HG02943 (cell line): ENCODE measurements around the gene OR6N1.

ENCODE experiments used
- ATAC-seq: cut with Tn5 transposase; IDR thresholded peaks from one replicate; pipeline ENCODE4 v1.9.1; 2021; ENCODE audit warnings: mild to moderate bottlenecking, low read depth, moderate library complexity; ENCODE audit not compliant: unreplicated experiment

The OR6N1 gene

GRCh38 chr1:158771950-158772866 lies at the start of gene OR6N1:
Gene OR6N1 (minus strand): TSS chr1:158772195. CDS start chr1:158766682, 5,513 bp downstream.
- ATAC-seq = no peak

DNA sequence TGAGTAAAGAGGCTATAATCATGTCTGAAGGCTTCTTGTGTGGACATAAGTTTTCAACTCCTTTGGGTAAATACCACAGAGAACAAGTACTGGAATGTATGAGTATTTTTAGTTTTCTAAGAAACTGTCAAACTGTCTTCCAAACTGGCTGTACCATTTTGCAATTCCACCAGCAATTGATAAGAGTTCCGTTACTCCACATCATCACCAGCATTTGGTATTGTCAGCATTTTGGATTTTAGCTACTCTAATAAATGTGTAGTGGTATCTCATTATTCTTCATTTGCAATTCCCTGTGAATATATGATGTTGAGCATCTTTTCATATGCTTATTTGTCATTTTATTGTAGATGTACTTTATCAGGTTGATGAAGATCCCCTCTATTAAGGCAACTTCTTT lies 49.7 kb upstream of the OR6N1 start:
- ATAC-seq = no peak

DNA sequence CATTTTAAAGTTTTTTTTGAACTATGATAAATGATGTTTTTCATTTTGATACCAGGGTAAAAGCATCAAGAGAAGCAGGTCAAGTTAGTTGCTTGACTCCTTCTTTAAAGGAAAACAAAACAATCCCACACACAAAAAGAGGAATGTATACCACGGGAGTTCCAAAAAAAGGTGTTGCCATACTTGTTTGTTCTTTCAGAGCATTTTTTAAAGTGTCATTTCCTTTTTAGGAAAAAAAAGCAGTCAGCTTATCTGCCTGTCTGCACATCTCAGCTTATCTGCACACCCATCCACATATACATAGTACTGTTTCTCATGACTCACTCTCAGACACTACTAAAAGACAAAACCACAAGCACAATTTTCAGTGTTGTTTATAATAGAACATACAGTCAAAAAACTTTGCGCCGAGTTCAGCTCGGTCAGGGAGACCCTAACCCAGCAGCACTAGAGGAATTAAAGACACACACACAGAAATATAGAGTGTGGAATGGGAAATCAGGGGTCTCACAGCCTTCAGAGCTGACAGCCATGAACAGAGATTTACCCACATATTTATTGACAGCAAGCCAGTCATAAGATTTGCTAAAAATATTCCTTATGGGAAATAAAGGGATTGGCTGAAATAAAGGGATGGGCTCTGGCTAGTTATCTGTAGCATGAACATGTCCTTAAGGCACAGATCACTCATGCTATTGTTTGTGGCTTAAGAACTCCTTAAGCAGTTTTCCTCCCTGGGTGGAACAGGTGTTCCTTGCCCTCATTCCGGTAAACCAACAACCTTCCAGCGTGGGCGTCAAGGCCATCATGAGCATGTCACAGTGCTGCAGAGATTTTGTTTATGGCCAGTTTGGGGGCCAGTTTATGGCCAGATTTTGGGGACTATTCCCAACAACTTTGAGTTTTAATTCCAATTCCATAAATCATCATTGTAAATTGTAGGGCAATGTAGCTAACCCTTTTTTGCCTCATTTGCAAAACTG lies 47.8 kb upstream of the OR6N1 start:
- no peak for ATAC-seq

GRCh38 chr1:158818975-158819431 lies 47.0 kb upstream of the OR6N1 start:
- ATAC-seq = no peak

- ATAC-seq = no peak
Measured at GRCh38 chr1:158818560-158818959, 46.6 kb upstream of the OR6N1 start.

DNA sequence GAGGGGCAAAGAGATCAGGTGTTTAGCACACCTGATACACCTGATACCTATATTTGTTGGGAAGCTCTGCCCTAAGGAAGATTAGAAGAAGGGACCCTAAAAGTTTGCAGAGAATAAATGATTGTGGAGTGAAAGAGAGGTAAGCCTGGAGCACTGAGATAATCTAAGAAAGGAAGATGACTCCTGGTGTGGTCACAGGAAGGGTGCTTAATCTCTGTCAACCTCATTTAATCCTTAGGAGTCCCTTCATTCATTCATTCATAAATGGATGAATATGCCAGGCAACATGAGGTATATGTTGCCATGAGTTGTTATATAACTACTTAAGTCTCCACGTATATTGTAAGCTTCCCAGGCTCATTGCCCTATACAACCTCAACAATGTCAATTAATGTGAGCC lies 43.0 kb upstream of the OR6N1 start:
- ATAC-seq = no peak

- no peak for ATAC-seq
Measured at GRCh38 chr1:158813164-158813563, 41.2 kb upstream of the OR6N1 start.

GRCh38 chr1:158812336-158812735 lies 40.3 kb upstream of the OR6N1 start:
- ATAC-seq = no peak

DNA sequence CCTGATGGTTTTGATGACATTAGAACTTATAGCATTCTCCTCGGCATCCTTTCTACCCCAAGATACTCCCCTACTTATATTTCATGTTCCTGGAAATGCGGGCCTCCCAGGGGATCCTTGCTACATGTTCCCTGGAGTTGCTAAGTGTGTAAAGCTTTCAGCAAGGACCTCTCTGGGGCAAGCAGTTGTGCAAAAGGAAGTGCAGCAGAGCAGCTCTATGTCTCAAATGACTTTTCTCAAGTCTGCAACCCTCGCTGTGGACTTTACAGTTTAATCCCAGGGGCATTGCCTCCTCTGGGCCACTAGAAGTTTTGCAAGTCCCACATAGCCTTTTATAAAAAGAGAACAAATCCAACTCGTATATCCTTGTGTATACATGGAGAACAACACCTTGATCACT lies 38.3 kb upstream of the OR6N1 start:
- ATAC-seq = no peak

DNA sequence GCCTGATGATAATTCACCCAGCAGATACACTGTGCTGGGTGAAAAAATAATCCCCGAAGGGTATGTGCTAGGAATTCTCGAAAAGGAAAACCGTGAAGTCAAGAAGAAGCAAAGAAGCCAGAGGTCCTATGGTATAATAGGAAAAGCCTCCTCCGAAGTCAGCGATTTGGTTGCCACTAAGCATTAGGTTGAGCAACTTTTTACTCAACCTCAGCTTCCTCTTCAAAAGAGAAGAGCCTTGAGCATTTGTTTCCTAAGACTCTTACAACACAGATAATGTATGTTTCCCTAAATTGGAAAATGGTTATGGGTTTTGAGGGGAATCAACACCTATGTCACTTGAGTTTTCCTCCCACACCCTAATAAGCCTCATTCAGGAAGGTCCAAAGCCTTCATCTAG lies 37.9 kb upstream of the OR6N1 start:
- no peak for ATAC-seq

- ATAC-seq = no peak
Measured at GRCh38 chr1:158809256-158809655, 37.3 kb upstream of the OR6N1 start.

DNA sequence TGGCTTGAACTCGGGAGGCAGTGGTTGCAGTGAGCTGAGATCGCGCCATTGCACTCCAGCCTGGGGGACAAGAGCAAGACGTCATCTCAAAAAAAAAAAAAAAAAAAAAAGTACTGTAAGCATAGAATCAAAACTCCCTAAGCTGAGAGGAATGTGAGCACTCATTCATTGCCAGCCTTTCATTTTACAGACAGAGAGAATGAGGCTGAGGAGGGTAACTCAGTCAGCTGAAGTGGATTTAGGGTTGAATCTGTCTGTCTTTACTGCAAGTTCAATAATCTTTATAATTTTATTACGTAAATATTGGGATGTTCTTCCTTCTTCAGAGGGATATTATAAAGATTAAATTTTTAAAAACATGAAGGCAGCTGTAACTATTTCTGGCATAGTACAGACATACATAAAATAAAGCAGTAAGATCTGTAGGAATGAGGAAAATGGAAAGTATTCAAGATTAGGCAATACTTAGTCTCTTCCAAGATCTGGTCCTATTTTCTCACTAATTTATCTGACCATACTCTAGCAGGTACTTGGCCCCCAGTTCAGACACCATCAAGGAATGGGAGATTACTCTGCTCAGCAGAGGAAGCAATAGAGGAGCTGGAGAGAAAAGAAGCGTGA lies 35.0 kb upstream of the OR6N1 start:
- no peak for ATAC-seq

- no peak for ATAC-seq
Measured at GRCh38 chr1:158803678-158804077, 31.7 kb upstream of the OR6N1 start.

GRCh38 chr1:158801396-158801795 lies 29.4 kb upstream of the OR6N1 start:
- no peak for ATAC-seq

GRCh38 chr1:158800526-158800925 lies 28.5 kb upstream of the OR6N1 start:
- ATAC-seq = no peak

DNA sequence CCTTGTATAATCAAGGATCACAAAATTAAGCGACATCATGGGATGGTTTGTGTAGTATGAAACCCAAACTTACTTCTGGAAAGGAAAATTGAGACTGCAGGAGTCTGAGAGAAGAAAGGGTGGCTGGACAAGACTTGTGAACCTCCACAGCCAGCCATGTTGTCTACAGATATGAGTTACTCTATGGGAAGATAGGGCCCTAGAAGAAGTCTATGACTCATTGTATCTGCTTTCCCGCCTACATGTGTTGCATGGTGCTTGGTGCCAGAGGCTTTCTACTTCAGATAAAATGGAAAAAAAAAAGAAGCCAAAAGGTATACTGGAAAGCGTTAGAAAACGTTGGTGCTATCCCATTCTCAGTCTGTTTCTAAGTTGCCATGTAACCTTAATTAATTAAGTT lies 27.7 kb upstream of the OR6N1 start:
- no peak for ATAC-seq

DNA sequence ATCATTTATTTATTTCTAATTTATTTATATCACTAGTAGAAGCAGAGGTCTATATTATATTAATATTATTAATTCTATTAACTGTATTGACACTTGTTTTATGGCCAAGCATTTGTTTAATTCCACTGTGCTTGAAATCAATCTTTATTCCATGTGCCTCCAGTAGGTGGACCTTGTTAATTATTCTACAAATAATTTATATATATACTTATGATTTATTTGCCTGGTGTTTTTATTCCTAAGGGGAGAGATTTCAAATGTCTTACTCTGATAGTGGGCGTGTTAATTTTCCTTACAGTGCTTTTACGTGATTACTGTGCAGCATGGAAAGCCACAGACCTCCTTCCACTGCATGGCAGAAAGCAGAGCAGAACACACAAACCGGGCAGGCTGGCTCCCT lies 26.5 kb upstream of the OR6N1 start:
- no peak for ATAC-seq

DNA sequence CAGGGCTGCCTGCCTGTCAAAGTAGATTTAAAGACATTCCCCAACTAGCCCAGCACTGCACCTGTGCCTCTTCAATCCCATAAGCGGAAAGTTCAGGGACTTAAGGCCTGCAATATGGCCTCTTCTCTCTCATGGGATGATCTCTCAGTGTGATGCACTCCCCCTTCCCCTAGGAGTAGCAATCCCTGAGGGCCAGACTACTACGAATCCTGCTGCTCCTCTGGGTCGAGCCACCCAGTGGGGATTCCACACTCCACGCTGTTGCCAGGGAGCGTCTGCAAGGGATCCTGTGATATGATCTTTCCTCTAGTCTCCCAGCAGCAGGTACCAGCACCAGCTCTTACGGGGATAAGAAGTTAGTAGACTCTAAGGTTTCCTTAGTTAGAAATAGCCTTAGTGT lies 22.3 kb upstream of the OR6N1 start:
- no peak for ATAC-seq

DNA sequence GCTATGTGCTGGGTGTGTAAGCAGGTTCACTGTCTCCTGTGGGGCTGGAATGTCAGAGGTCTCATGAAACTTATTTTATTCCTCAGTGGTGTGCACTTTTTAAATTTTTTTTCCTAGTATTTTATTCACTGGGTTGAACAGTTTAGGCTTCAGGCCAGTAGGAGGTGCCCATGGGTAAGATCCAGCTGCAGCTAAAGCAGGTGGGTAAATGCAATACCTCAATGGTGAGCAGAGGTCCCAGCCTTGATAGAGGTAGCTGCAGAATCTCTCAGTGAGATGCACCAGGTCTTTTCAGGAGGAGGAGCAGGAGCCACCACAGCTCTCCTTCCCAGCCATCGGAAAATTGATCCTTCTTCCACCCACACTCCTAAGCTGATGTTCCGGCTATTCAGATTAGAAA lies 21.6 kb upstream of the OR6N1 start:
- ATAC-seq = no peak

GRCh38 chr1:158781104-158781503 lies 9.1 kb upstream of the OR6N1 start, which contains the start of gene OR6N2:
Gene OR6N2 (minus strand): TSS chr1:158781204. CDS start chr1:158777635, 3,569 bp downstream.
- no peak for ATAC-seq

DNA sequence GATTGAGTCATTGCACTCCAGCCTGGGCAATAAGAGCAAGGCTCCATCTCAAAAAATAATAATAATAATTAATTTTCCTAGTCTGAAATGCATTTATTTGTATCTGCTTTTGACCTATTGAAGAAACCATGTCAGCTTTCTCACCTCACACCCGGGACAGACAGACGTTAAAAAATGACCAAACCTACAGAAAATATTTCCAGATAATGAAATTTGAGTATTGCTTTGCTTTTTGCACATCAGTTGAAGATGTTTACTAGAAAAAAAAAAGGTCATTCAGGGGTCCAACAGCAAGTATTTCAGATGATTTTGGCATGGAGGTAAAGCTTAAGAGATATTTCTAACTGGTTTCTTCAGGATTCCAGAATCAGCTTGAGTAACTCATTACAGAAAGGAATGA lies 17.6 kb downstream of the OR6N1 start, which contains the start of gene OR6K6:
Gene OR6K6, plus strand, starts transcription at position 301 of the 400 bp plus-strand sequence. CDS start 168 bp downstream, outside the sequence.
- no peak for ATAC-seq
